HG02970 (cell line): ENCODE data around the gene PRSS22.

ENCODE experiments used
- ATAC-seq: cut with Tn5 transposase; IDR thresholded peaks from one replicate; pipeline ENCODE4 v1.9.1; 2021; ENCODE audit warnings: mild to moderate bottlenecking, moderate library complexity, moderate number of reproducible peaks; ENCODE audit not compliant: unreplicated experiment, low FRiP score

Gene PRSS22

DNA sequence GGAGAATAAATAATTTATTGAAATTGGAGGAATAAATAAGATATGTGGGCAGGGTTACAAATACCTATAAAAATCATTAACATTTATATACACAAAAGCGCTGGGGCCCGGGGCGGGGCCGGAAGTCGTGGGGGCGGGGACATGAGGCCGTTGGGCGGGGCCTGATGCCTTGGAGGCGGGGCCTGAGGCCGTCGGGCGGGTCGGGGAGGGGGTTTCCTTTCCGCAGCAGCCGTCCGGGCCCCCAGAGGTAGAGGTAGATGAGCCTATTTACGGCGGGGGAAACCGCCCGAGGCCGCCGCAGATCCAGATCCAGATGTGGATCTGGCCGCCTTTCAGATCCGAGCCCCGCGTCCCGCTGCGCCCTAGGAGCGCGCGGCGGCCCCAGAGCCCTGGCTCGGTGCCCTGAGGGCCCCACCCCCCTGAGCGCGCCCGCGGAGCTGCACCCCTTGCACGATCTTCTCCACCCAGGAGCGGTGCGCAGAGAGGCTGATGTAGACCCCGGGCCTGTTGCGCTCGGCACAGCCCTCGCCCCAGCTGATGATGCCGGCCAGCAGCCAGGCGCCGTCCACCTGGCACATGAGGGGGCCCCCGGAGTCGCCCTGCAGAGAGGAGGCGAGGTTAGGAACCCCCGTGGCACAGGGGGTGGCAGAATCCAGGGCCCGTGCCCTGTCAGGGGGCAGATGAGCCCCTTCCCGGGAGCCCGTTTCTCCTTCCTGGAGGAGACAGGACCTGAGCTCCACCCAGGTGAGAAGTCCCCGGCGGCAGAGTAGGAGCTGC lies 5.1 kb downstream of the PRSS22 start:
- no peak for ATAC-seq

DNA sequence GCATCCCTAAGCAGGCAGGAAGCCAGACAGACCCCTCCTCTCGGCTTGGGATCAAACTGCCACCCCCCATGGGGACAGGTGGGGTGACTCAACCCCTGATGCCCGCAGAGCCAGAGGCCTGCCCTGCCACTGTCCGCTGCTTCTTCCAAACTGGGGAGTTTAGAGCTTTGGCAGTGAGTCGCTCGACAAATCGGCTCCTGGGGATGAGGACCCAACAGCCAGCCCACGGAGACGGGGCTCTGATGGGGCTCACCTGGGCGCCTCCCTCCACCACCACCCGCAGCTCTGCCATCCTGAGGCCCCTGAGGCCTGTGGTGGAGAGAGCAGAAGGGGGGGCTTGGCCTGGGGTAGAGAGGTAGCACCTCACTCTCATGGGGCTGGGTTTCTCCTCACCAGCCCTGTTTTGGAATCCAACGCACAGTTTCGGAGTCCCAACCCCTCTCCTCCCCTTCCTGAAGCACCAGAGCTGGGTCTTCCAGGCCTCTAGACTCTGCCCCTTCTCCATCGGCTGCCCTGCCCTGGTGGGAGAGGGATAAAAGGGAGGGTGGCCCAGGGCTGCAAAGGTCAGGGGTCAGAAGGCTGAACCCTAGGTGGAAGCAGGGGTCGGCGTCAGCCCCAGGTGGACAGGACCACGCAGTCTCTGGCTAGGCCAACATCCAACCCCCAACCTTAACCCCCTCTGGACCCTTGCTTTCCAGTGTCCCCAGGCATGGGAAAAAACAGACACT lies 5.8 kb downstream of the PRSS22 start:
- ATAC-seq = no peak

DNA sequence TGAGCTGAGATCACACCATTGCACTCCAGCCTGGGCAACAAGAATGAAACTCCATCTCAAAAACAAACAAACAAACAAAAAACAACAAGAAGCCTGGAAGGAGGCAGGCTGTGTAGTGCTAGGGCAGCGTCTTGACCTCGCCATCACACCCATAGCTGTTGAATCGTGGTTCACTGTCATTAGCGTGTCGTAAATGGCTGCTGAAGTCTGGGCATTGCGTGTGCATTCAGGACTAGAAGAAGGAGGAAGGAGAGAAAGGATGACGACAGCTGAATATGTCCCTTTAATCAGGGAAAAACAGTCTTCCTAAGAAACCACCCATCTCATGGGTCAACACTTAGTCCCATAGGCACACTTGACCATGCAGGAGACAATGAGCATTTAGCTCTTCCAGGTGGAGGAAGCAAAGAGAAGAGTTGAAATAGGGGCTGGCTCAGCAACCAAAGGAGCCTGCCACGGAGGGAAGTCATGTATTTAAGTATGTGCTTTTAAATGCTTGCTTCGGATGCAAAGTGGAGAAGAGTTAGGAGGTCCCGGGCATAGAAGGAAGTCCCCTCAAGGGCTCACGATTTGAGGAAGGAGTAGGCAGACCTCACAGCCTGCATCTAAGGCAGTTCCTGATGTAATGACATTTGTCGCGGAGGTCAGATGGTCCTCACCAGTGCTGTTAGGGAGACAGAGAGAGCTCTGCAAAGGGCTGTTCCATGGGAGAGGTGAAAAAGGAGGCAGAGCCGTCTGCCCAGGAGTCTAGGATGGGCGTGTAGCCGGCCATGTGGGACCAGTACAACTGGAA lies 8.8 kb downstream of the PRSS22 start:
- no peak for ATAC-seq

DNA sequence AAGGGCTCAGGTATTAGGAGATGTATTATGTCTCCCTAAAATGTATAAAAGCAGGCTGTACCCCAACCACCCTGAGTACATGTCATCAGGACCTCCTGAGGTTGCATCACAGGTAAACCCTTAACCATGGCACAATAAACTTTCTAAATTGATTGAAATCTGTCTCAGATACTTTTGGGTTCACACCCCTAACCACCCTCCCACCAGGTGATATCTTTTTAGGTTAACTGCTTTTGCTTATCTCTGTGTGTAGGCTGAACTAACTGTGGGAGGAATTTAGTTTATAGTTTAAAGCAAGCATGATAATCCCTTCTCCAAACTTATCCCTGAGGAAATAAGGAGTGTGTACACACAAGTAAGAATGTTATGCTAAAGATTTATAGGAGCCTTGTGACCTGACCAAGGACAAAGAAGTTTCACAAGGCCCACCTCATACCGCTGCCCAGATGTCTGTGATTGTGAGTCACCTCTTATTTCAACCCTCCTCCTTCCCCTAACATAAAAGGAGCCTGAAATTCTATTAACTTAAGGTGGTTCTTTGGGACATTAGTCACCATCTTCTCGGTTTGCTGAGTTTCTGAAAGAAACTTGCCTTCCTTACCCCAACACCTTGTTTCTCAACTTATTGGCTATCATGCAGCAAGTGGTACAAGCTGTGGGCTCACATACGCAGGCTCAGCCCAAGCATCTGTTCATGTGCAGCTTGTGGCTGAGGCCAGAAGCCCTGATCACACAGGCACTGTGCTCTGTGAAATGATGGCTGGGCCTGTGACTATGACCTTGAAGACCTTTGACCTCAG lies 11.3 kb downstream of the PRSS22 start:
- no peak for ATAC-seq

DNA sequence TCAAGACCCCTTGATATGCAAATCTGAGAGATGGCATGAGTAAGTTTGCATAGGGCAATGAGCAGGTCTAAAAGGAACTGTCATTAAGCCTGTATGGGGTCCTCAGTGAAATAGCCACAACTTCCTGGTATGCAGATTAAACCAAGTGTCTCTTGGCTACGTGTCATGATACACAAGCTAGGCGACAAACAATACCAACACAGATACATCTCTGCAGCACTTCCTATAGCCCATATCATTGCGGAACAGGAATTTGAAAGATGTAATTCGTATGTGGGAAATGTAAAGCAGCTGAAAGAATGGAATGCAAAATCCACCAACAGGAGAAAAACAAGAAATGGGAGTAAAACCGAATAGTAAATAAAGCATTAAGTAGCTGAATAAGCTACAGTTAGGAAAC lies 12.9 kb downstream of the PRSS22 start:
- no peak for ATAC-seq

DNA sequence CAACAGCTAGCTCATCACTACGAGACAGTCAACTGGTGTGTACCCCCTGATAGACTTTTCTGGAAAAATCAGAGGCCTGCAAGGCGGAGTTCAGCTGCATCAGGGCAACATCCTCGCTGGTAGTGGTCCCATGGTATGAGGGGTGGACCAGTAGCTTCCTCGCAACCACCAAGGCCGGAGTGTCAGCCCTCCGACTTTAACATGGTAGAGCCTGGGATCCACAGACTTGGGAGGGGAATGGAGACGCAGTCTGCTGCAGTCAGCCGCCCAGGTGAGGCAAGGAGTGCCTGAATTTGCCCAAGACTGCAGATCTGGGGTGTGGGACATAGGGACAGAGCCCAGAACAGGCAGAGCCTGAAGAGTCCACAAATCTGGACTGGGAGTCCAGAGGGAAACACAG lies 14.4 kb downstream of the PRSS22 start:
- ATAC-seq = no peak

DNA sequence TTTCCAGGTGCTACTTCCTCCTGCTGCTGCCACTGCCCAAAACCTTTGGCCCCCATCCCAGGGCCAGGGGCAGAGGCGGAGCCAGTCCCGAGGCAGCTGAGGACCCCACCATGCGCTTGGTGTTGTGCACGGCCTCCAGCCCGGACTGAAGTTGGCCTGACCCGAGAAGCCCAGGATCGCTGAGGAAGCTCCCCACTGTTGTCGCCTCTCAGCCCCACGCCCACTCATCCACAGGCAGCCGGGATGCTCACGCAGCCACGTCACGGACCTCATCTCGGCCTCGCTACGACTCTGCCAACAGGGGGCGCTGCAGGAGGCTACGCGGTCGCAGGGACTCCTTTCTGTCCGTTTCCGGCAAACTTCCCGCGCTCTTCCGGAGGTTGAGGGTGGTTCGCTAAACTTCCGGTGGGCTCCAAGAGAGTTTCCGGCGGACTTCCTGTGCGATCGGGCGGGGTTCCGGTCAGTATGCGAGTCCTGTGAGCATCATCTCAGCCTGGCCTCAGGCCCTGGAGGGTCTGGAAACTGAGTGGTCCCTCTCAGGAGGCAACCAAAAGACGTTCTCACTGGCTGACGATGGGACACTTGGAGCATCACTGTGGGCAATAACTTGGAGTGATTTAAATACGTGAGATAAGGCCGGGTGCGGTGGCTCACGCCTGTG lies 15.5 kb downstream of the PRSS22 start:
- ATAC-seq = no peak

DNA sequence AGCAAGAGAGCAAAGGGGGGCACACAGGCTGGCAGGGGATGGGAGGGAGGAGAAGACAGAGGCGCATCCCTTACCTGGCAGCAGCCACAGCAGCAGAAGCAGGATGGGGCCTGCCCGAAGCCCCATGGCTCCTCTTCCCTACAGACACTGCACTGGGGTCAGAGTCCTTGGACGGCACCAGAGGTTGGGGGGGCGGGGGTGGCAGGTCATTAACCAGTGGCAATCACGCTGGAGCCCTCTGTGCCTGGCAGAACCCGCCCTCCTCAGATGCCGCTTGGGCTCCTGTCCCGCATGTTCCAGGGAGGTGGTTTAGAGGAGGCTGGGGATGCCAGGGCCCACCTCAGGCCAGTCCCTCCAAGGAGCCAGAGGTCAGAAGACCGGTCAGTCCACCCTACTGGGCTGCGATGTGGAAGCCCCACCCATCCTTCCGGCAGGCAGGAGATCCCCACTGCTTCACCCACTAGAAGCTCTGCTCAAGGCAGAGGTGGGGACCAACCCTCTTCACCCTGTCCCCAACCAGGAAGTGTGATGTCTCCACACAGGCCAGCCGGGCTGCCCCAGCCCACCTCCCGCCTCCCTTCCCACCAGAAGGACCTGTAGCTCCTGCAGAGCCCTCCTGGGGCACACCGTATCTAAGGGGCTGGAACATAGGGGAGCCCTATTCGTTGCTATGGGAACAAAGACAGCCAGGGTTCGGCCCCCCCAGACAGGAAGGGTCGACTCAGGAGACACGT lies 16.2 kb downstream of the PRSS22 start:
- no peak for ATAC-seq

DNA sequence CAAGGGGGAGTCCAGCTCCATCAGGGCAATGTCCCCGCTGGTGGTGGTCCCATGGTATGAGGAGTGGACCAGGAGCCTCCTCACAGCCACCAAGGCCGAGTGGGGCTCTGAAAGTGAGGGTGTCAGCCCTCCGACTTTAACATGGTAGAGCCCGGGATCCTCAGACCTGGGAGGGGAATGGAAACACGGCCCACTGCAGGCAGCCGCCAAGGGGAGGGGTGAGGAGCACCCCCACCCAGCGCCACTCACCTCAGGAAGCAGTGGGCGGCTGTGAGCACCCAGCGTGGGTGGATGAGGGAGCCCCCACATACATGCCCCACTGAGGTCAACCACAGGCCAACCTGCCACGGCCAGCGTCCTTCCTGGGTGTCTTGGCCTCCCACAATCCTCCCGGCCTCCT lies 17.1 kb downstream of the PRSS22 start:
- no peak for ATAC-seq

DNA sequence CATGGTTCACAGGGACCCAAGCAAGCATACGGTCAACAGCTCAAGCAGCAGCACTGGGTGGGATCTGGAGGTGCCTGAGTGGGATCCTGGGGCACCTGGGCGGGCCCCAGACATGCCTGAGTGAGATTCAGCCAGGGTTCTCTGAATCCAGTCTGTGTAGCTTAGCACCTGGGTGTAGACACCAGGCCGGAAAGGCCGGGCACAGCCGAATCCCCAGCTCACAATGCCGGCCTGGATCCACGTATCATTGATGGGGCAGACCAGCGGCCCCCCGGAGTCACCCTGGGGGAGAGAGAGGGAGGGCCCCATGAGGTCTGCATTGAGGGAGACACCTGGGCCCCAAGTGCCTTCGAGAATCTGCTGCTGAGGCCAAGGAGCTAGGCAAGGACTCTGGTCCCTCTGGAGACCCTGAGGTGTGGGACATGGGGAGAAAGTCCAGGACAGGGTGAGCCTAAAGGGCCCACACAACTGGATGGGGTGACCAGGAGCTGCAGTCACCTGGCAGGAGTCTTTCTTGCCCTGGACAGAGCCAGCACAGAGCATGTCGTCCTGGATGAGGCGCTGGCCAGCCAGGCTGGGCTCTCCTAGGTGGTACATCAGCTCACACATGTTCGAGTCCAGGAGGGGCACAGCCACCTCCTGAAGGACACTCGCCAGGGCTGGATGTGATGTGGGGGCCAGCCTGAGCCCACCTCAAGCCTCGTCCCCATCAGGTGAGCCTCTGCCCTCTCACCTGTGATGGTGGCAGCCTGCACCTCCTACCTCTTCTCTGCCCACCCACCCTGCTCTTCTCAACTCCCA lies 18.1 kb downstream of the PRSS22 start:
- ATAC-seq = no peak

DNA sequence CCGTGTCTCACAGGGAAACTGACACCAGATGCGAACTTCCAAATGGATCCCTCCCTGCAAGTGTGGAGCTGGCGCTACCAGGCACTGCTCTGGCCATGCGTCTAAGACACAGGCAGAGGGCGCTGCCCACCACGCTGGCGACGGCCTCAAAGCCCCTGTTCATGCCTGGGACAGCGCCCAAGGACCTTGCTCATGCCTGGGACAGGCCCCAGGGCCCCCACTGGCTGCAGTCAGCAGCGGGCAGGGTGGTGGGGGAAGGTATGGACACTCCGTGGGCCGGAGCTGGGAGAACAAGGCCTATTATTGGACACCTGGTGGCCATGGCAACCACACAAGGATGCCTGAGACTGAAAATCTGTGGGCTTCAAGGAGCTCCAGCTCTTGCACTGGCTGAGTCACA lies 19.0 kb downstream of the PRSS22 start:
- ATAC-seq = no peak

DNA sequence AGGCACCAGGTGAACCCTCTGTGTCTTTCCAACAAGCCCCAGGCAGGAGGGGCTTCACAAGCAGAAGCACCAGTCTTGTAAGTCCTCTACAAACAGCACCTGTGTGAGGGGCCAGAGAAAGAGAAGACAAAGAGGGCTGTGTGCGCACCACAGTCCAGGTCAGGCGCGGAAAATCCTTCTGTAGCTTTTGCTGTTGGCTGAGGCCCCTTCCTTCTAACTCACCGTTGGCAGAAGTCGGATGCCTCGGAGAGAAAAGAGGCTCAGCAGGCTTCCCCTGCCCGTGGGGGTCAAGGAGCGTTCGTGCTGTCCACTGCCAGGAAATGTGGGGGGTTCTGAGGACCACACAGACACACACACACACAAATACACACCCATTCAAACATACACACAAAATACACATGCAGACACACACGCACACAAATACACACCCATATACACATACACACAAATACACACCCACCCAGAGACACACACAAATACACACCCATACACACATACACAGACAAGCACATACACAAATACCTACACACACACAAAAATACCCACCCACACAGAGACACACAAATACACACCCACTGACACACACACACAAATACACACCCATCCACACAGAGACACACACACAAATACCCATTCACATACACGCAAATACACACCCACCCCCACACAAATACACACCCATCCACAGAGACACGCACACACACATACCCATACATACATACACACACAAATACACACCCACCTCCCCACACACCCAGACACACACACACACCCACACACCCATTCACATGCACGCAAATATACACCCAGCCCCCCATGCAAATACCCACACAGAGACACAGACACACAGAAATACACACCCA lies 21.1 kb downstream of the PRSS22 start:
- ATAC-seq = no peak

DNA sequence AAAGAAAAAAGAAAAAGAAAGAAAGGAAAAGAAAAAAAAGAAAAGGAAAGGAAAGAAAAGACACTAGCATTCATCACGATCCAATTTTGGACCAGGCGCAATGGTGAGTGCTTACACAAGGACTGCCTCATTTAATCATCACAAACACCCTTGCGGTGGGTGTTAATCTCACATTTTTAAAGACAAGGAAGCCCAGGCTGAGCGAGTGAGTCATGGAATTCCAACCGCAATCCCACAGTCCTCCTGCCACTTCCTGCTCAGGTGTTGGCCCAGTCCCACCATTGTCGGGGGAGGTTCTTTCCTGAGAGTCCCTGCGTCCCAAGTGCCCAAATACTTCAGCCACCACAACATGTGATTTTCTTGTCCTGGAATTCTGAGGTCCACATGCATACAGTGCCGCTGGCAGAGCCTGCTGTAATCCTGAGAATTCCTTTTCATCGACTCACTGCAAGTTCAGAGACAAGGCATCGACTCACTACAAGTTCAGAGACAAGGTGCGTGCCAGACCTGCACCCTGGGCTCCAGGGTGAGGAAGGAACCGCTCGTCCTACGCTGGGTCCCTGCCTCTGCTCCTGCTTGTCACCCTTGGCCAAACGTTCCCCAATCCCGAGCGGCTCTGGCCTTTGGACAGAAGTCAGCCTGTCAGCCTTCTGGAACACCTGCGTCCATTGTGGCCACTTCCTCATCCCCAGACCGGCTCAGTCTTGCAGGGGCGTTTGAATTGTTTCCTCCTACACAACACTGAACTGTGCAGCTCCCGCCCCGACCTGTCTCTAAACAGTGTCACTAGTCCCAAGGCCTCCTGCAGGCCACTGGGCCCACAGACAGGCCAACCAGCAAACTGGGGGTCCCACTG lies 22.1 kb downstream of the PRSS22 start:
- no peak for ATAC-seq

DNA sequence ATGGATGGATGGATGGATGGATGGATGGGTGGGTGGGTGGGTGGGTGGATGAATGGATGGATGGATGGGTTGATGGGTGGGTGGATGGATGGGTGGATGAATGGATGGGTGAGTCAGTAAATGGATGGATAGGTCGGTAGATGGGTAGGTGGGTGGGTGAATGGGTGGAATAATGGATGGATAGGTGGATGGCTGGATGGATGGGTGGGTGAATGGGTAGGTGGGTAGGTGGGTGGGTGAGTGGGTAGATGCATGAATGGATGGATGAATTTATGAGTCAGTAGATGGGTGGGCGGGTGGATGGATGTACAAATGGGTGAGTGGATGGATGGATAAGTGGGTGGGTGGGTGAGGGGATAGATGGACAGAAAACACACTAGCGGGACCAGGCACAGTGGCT lies 23.0 kb downstream of the PRSS22 start:
- no peak for ATAC-seq

DNA sequence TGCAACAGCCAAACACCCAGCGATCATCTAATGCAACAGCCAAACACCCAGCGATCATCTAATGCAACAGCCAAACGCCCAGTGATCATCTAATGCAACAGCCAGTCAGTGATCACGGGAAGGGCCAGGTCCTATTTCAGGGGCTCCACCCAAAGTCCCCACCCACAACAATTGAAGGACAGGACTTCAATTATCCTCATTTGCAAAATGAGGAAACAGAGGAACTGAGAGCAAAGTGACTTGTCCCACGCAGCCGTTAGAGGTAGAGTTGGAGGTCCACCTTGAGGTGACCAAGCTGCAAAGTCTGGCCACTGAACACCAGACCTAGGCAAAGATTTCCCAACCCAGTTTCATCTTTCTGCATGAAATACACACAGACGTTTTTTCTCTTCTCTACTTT lies 24.2 kb downstream of the PRSS22 start:
- no peak for ATAC-seq

DNA sequence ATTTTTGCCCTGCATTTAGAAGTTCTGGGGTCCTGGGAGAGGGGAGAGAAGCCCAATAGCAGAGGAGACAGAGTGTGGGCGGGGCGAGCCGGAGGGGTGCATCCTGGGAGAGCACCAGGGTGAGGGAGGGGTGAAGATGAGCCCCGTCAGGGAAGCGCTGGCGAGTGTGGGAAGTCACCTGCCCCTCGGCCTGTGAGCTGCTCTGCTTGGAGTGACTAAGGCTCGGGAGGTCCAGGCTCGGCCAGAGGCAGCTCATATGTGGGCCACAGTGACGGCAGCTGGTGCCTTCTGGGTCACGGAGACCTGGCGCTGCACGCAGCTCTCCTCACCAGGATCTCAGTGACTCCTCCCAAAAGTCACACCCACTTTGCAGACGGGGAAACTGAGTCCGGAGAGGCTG lies 26.8 kb downstream of the PRSS22 start:
- ATAC-seq = no peak

DNA sequence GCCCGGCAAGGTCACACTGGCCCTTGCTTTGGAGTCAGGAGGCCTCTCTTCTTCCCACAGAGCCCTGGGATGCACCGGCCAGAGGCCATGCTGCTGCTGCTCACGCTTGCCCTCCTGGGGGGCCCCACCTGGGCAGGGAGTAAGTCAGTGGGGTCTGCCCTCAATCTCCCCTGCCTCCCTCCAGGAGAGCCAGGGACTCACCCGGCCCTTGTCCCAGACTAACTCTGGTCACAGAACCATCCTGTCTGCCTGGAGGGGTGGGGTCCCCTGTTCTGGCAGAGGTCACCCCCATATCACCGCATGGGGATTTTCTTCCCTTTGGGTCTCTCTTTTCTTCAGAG lies 27.6 kb downstream of the PRSS22 start:
- no peak for ATAC-seq
